ENCODE data around the gene OR56B1. TPM values are rescaled to one million over a fixed set of nuclear protein-coding genes. Genes with fewer than 3 reads are reported as not detected.
"Not testable (repeated sequence)": the region's sequence is repeated elsewhere in the genome, so short reads cannot be mapped to it uniquely, and the experiment has no call there.

The OR56B1 gene
- total RNA-seq, 1 donor from 2014 or later, result not detected

DNA sequence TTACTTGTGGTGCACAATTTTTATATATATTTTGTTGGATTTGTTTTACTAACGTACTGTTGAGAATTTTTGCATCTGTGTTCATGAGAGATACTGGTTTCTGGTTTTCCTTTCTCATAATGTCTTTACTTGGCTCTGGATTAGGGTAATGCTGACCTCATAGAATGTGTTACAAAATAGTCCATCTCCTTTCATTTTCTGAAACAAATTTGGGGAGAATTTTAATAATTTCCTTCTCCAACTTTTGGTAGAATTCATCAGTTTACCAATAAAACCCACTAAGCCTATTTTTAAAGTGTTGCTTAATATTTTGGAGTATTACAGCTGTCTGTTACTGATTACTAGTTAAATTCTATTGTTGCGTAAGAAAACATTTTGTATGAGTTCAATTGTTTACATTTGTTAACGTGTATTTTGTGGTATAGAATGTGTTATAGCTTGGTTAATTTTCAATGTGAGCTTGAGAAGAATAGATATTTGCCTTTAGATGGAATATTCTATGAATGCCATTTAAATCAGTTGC lies 35.1 kb upstream of the OR56B1 start:
- TF ChIP-seq, protein P1, sequence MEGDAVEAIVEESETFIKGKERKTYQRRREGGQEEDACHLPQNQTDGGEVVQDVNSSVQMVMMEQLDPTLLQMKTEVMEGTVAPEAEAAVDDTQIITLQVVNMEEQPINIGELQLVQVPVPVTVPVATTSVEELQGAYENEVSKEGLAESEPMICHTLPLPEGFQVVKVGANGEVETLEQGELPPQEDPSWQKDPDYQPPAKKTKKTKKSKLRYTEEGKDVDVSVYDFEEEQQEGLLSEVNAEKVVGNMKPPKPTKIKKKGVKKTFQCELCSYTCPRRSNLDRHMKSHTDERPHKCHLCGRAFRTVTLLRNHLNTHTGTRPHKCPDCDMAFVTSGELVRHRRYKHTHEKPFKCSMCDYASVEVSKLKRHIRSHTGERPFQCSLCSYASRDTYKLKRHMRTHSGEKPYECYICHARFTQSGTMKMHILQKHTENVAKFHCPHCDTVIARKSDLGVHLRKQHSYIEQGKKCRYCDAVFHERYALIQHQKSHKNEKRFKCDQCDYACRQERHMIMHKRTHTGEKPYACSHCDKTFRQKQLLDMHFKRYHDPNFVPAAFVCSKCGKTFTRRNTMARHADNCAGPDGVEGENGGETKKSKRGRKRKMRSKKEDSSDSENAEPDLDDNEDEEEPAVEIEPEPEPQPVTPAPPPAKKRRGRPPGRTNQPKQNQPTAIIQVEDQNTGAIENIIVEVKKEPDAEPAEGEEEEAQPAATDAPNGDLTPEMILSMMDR (IDR thresholded peaks at IDR 0.05; ENCODE audit: insufficient read depth, low read length, severe bottlenecking), result no peak
- Histone ChIP-seq H3K36me3 (ENCODE audit: control insufficient read depth, insufficient read depth, low read length) (peaks cover under 1% of the 10 kb centered on the region), H3K4me3 (ENCODE audit: low read depth, low read length) (no peak overlapping the region), H3K27me3 (ENCODE audit: control insufficient read depth, insufficient read depth, low read length) (no peaks in the 10 kb centered on the region)
- FAIRE-seq (no peak), DNase-seq (ENCODE audit: low read depth) (no peak)

DNA sequence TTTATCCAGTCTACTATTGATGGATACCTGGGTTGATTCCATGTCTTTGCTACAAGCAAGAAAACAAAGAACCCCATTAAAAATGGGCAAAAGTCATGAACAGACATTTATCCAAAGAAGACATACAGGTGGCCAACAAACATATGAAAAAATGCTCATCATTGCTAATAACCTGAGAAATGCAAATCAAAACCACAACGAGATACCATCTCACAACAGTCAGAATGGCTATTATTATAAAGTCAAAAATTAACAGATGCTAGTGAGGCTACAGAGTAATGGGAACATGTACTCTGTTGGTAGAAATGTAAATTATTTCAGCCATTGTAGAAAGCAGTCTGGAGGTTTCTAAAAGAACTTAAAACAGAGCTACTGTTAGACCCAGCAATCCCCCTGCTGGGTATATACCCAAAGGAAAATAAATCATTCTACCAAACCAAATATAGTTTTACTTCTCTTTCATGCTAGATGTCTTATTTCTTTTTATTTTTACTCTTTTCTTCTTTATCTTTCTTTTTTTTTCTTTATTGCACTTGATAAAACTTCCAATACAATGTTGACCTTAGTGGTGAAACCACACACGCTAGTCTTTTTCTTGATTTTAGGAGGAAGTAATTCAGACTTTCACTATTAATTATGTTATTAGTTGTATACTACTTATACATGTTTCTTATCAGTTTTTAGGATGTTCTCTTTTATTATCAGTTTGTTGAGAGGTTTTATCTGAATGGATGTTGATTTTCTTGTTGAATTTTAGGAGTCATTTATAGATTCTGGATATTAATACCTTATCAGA lies 32.3 kb upstream of the OR56B1 start:
- FAIRE-seq (no peak), DNase-seq (ENCODE audit: low read depth) (no peak)
- peaks cover 1% of the 10 kb centered on the region for H3K36me3 ChIP-seq (ENCODE audit: control insufficient read depth, insufficient read depth, low read length)
- no peaks in the 10 kb centered on the region for H3K27me3 ChIP-seq (ENCODE audit: control insufficient read depth, insufficient read depth, low read length)
- TF ChIP-seq, protein P1 (IDR thresholded peaks at IDR 0.05; ENCODE audit: insufficient read depth, low read length, severe bottlenecking), result no peak
- H3K4me3 ChIP-seq (ENCODE audit: low read depth, low read length), result no peak overlapping the region

DNA sequence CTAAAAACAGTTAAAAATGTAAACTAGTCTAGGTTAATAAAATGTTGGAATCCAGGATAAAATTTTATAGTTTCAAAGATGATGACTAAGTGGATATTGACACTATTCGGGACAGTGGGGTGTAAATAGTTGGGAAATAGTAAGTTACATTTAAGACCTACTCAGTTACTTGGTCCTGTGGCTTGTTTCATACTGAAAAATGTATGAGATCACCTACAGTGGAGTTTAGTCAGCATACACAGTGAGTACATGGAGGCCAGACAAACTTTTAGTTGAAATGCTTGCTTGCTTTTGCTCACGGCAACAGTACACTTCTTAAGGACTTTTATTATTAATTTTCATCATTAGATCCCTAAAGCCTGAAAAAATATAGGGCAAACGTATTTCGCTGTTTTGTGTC lies 30.6 kb upstream of the OR56B1 start:
- Histone ChIP-seq H3K36me3 (ENCODE audit: control insufficient read depth, insufficient read depth, low read length) (peaks cover 1% of the 10 kb centered on the region), H3K27me3 (ENCODE audit: control insufficient read depth, insufficient read depth, low read length) (no peaks in the 10 kb centered on the region), H3K4me3 (ENCODE audit: low read depth, low read length) (no peak overlapping the region)
- DNase-seq (ENCODE audit: low read depth), result peak; percentile 41
- FAIRE-seq, result no peak
- TF ChIP-seq, protein P1 (IDR thresholded peaks at IDR 0.05; ENCODE audit: insufficient read depth, low read length, severe bottlenecking), result no peak

DNA sequence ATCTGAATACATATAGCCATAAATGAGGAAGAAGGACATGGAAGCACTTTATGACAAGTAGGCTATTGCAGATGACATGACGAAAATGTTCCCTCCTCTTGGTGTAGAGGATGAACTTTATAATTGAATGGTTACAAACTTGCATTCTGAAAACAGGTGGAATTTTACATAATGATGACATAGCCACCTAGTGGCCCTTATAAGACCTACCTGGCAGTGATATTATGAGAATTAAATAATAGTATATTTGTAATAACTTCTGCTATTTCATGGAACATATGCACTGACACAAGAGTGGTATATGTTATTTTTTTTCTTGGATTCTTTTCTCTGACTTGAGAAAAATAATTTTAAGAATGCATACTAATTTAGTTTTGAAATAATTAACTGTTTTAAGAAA lies 23.7 kb upstream of the OR56B1 start:
- TF ChIP-seq, protein P1 (IDR thresholded peaks at IDR 0.05; ENCODE audit: insufficient read depth, low read length, severe bottlenecking), result peak; percentile 34
- Histone ChIP-seq H3K36me3 (ENCODE audit: control insufficient read depth, insufficient read depth, low read length) (peaks cover 1% of the 10 kb centered on the region), H3K27me3 (ENCODE audit: control insufficient read depth, insufficient read depth, low read length) (no peaks in the 10 kb centered on the region), H3K4me3 (ENCODE audit: low read depth, low read length) (no peak overlapping the region)
- DNase-seq (ENCODE audit: low read depth) (peak; percentile 43), FAIRE-seq (no peak)

DNA sequence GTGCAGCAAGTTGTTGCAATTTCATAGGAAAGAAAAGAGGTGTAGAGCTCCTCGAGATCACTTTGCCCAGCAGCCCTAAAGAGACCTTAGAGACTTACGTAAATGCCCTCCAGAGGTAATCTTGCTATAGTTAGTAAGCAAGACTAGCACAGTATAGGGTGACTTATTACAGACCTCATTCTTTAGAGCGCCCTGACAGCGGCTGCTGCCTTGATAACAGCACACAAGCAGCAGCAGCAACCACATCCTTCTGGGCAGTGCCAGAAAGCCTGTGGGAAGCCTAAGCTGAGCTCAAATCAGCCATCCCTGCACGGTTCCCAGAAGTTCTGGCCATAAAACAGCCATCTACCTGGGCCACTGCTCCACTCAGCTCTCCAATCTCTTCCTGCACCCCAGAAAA lies 22.6 kb upstream of the OR56B1 start:
- FAIRE-seq (no peak), DNase-seq (ENCODE audit: low read depth) (no peak)
- TF ChIP-seq, protein P1 (IDR thresholded peaks at IDR 0.05; ENCODE audit: insufficient read depth, low read length, severe bottlenecking), result no peak
- no peak overlapping the region for H3K4me3 ChIP-seq (ENCODE audit: low read depth, low read length)
- H3K36me3 ChIP-seq (ENCODE audit: control insufficient read depth, insufficient read depth, low read length), result no peaks in the 10 kb centered on the region
- H3K27me3 ChIP-seq (ENCODE audit: control insufficient read depth, insufficient read depth, low read length), result no peaks in the 10 kb centered on the region

DNA sequence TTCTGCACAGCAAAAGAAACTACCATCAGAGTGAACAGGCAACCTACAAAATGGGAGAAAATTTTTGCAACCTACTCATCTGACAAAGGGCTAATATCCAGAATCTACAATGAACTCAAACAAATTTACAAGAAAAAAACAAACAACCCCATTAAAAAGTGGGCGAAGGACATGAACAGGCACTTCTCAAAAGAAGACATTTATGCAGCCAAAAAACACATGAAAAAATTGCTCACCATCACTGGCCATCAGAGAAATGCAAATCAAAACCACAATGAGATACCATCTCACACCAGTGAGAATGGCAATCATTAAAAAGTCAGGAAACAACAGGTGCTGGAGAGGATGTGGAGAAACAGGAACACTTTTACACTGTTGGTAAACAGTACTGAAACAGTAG lies 19.7 kb upstream of the OR56B1 start:
- H3K4me3 ChIP-seq (ENCODE audit: low read depth, low read length); H3K27me3 ChIP-seq (ENCODE audit: control insufficient read depth, insufficient read depth, low read length); H3K36me3 ChIP-seq (ENCODE audit: control insufficient read depth, insufficient read depth, low read length); DNase-seq (ENCODE audit: low read depth); FAIRE-seq: not testable (repeated sequence)

Measured in bronchial epithelial cell (primary cell).